ENCODE data around the gene NDUFS7. TPM values are rescaled to one million over a fixed set of nuclear protein-coding genes. Genes with fewer than 3 reads are reported as not detected.

Gene NDUFS7
- polyA plus RNA-seq, 4 donors: 50.1 to 105 (median 55.7) TPM

GRCh38 chr19:1384478-1385110, 887 bp downstream of the NDUFS7 start:
- DNase-seq (ENCODE audit: low read depth in 4 of 4, low spot score in 3 of 4): no peak

GRCh38 chr19:1385816-1386215, 2.1 kb downstream of the NDUFS7 start:
- DNase-seq (ENCODE audit: low read depth in 4 of 4, low spot score in 3 of 4): no peak

- no peak for DNase-seq (ENCODE audit: low read depth in 4 of 4, low spot score in 3 of 4)
These were observed 3.4 kb downstream of the NDUFS7 start for GRCh38 chr19:1386945-1387683.

DNA sequence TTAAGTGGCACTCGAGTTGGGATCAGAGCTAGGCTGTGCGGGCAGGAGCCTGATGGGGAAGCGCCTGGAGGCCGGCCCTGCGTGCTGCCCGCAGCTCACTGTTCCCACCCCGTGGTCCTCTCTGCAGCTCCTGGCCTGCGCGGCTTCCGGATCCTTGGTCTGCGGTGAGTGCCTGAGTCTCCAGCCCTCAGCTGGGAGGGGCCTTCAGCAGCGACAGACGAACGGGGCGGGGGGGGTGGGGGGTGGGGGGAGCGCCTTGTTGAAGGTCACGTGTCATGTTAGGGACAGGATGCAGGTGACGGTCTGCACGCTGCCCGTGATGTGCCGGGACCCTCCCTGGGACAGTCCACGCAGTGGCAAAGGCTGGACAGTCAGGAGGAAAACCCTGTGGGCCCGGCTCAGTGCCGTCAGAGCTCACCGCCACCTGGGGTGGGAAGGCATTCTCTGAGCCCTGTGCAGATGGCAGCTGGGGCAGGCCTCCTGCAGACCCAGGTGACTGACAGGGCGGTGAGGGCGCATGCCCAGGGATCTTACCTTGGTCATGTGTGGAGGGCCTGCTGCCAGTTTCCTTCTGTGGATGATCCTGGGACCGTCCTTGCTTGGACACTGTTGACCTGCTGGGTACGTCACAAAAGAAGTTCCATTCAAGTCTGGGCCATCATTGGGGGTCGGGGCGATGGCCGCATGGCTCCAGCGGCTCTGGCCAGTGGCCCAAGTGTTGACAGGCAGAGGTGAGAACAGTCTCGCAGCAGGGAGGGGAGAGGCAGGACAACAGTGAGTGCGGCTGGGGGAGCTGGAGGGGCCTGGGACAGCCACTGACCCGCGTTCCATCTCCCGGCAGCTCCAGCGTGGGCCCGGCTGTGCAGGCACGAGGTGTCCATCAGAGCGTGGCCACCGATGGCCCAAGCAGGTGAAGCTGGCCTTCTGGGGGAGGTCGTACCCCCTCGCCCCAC, 4.3 kb downstream of the NDUFS7 start:
- DNase-seq (ENCODE audit: low read depth in 4 of 4, low spot score in 3 of 4): no peak

DNA sequence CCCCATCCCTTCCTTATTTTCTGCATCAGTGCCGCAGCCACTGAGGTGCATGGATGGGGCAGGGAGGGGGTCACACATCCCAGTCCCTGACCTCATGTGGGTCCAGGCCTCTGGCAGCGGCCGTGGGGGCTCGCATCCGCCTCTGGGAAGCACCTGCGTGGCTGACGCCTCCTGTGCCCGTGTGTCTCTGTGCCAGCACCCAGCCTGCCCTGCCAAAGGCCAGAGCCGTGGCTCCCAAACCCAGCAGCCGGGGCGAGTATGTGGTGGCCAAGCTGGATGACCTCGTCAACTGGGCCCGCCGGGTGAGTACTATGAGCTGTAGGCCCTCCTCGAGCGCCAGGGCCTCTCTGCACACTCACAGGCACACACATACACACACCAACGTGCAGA, 4.9 kb downstream of the NDUFS7 start:
- no peak for DNase-seq (ENCODE audit: low read depth in 4 of 4, low spot score in 3 of 4)

- no peak for DNase-seq (ENCODE audit: low read depth in 4 of 4, low spot score in 3 of 4)
These were observed 5.6 kb downstream of the NDUFS7 start for GRCh38 chr19:1389033-1389940.

DNA sequence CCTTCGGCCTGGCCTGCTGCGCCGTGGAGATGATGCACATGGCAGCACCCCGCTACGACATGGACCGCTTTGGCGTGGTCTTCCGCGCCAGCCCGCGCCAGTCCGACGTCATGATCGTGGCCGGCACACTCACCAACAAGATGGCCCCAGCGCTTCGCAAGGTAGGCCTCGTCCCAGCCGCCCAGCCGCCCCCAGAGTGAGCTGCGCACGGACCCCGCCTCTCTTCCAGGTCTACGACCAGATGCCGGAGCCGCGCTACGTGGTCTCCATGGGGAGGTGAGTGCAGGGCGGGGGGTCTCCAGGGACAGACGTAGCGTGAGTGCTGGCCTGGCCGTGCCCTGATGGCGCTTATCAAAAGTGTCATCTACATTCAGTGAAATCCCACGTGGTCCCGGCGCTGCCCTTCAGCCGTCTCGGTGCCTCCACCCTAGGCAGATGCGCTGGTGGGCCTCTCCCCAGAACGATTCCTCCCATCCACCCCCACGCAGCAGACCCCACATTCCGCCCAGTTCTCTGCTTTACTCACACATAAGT, 7.2 kb downstream of the NDUFS7 start:
- DNase-seq (ENCODE audit: low read depth in 4 of 4, low spot score in 3 of 4): no peak

GRCh38 chr19:1392407-1392806, 8.7 kb downstream of the NDUFS7 start:
- no peak for DNase-seq (ENCODE audit: low read depth in 4 of 4, low spot score in 3 of 4)

DNA sequence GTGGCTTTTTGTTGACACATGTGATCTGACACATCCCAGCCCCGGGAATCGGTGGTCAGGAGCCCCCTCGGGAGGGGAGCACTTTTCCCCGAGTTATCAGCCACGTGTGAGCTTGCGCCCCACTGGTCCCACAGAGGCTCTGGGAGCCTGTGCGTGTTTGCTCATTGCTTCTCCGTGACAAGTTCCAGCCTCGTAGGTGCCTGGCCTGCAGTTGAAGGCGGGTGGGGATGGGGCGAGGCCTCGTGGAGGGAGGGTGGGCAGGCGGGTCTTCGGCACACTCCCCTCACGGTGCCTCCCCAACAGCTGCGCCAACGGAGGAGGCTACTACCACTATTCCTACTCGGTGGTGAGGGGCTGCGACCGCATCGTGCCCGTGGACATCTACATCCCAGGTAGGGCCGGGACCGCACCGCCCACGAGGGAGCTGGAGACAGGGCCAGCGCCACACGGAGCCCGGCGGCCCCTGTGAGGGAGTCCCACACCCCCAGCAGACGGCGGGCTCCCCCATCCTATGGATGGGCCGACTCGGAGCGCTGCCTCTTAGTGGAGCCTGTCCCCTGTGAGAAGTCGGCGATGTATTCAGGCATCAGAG, 9.3 kb downstream of the NDUFS7 start:
- DNase-seq (ENCODE audit: low read depth in 4 of 4, low spot score in 3 of 4): no peak

DNA sequence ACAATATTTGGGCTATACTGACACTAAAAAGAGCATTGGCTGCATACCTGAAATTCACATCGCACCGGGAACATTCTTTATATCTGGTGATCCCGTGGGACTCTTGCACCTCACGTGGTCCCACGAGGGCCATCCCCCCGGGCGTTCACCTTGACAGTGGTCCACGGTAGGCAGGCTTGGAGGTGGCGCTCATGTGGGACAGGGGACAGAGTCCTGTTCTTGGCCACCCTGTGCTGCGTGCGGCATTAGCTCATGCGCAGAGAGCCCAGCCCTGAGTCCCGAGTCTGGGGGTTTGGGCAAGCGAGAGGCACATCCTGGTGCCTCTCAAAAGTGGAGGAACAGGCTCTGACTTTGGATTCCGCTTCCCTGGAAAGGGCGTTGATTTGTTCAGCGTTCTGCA, 10.1 kb downstream of the NDUFS7 start:
- DNase-seq (ENCODE audit: low read depth in 4 of 4, low spot score in 3 of 4): no peak

DNA sequence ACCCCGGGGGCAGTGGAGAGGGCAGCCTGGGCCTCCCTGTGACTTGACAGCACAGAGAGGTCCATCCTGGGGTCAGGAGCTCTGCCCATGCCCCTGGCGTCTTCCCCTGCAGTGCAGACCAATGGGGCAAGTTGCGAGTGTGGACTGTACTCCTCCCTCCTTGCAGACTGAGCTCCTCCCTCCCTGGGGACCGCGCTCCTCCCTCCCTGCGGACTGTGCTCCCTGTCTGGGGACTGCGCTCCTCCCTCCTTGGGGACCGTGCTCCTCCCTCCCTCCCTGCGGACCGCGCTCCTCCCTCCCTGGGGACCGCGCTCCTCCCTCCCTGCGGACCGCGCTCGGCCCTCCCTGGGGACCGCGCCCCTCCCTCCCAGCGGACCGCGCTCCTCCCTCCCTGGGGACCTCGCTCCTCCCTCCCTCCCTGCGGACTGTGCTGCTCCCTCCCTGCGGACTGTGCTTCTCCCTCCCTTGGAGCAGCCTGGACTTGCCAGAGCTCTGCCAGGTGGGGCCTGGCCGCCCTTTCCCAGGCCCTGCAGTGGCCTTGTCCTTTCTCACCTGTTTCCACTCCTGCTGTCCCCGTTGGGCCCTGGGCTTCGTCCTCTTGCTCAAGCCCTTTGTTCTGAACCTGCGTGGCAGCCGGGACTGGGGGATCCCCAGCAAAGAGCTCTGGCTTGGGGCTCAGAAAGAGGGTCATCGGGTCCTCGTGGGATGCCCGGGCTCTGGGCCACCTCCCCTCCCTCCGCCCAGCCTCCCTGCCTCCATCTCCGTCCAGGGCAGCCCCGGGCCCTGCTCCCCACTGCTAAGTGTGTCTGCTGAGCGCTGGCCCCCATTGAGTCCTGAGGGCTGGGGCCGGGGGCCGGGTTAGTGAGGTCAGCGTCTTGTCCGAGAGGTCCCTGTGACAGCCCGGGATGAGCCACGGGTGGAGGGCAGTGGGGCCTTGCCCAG, 10.8 kb downstream of the NDUFS7 start:
- DNase-seq (ENCODE audit: low read depth in 4 of 4, low spot score in 3 of 4): no peak

- DNase-seq (ENCODE audit: low read depth in 4 of 4, low spot score in 3 of 4): no peak
These were observed 11.7 kb downstream of the NDUFS7 start for GRCh38 chr19:1395194-1396018.

GRCh38 chr19:1396019-1396767, 12.5 kb downstream of the NDUFS7 start:
- no peak for DNase-seq (ENCODE audit: low read depth in 4 of 4, low spot score in 3 of 4)

- no peak for DNase-seq (ENCODE audit: low read depth in 4 of 4, low spot score in 3 of 4)
These were observed 13.3 kb downstream of the NDUFS7 start for GRCh38 chr19:1396768-1397679.

- no peak for DNase-seq (ENCODE audit: low read depth in 4 of 4, low spot score in 3 of 4)
These were observed 14.1 kb downstream of the NDUFS7 start for GRCh38 chr19:1397838-1398237.

GRCh38 chr19:1399079-1399478, 15.4 kb downstream of the NDUFS7 start:
- no peak for DNase-seq (ENCODE audit: low read depth in 4 of 4, low spot score in 3 of 4)
